ENCODE data around the gene PARVB. TPM values are rescaled to one million over a fixed set of nuclear protein-coding genes. Genes with fewer than 3 reads are reported as not detected.

The PARVB gene
- total RNA-seq, 1 donor from 2014 or later = 12.7 TPM

DNA sequence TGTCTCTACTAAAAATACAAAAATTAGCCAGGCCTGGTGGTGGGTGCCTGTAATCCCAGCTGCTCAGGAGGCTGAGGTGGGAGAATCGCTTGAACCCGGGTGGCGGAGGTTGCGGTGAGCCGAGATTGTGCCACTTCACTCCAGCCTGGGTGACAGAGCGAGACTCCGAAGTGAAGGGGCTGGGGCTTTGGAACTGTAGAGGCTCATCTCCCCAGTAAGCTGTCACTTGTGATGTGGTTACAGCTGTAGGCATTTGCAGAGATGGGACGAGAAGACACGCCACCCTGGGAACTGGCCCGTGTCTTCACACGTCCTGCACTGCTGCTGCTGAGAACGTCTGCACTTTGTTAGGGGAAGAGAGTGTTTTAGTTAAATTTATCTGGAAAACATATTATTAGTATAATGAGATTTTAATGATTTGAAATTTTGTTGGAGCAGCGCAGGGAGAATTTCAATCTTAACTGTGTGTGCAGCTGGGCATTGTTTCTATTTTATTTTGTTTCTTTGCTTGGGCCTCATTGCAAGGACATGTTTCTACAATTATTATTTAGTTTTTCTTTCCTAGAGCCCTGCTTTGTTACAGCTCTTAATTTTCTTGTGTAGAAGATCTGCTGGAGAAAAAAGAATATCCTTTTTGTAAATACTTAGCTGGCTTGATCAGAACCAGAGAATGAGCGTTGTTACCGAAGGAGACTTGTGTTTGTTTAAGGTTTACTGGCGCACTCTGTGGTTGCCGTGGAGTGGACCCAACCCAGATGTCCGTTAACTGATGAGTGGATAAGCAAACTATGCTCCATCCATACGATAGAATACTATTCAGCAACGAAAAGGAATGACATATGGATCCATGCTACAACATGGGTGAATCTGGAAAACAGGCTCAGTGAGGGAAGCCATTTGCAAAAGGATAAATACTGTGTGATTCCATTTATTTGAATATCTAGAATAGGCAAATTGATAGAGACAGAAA, 18.4 kb downstream of the PARVB start:
- Histone ChIP-seq H2AFZ (replicated peaks) (no peak overlapping the region), H3K4me1 (peaks cover 6% of the 10 kb centered on the region), H3K36me3 (no peaks in the 10 kb centered on the region), H4K20me1 (ENCODE audit: low read depth) (no peaks in the 10 kb centered on the region), H3K27me3 (no peaks in the 10 kb centered on the region), H3K9ac (no peak overlapping the region), H3K4me3 (no peak overlapping the region), H3K27ac (no peak overlapping the region), H3K4me2 (no peak overlapping the region), H3K79me2 (ENCODE audit: low read depth) (no peaks in the 10 kb centered on the region), H3K9me3 (ENCODE audit: low read depth) (no peaks in the 10 kb centered on the region), H3F3A (ENCODE audit: low read depth) (no peaks in the 10 kb centered on the region)
- no peak overlapping the region for H3K27ac Mint-ChIP-seq
- DNase-seq (ENCODE audit: low spot score) = no peak
- TF ChIP-seq EZH2phosphoT487 (IDR thresholded peaks at IDR 0.05) = no peak
- TF ChIP-seq EZH2 (IDR thresholded peaks at IDR 0.05) = no peak
- no peak for TF ChIP-seq CTCF (IDR thresholded peaks at IDR 0.05)
- H3K36me3 Mint-ChIP-seq = peaks cover 1% of the 10 kb centered on the region
- peaks cover 12% of the 10 kb centered on the region for H3K4me1 Mint-ChIP-seq
- peaks cover 11% of the 10 kb centered on the region for H3K27me3 Mint-ChIP-seq (ENCODE audit: insufficient read depth, low read depth)
- H3K4me3 Mint-ChIP-seq = no peak overlapping the region
- peaks cover 6% of the 10 kb centered on the region for H3K9me3 Mint-ChIP-seq

GRCh38 chr22:44045145-44045544, 21.0 kb downstream of the PARVB start:
- Histone ChIP-seq H3K27ac (no peak overlapping the region), H3K79me2 (ENCODE audit: low read depth) (no peaks in the 10 kb centered on the region), H3K36me3 (no peaks in the 10 kb centered on the region), H3K9ac (no peak overlapping the region), H4K20me1 (ENCODE audit: low read depth) (no peaks in the 10 kb centered on the region), H3F3A (ENCODE audit: low read depth) (no peaks in the 10 kb centered on the region), H3K4me3 (no peak overlapping the region), H3K4me1 (peaks cover 11% of the 10 kb centered on the region), H2AFZ (replicated peaks) (no peak overlapping the region), H3K9me3 (ENCODE audit: low read depth) (no peaks in the 10 kb centered on the region), H3K4me2 (no peak overlapping the region), H3K27me3 (no peaks in the 10 kb centered on the region)
- peaks cover 6% of the 10 kb centered on the region for H3K9me3 Mint-ChIP-seq
- DNase-seq (ENCODE audit: low spot score) = no peak
- H3K4me3 Mint-ChIP-seq = no peak overlapping the region
- peaks cover 1% of the 10 kb centered on the region for H3K36me3 Mint-ChIP-seq
- peaks cover 13% of the 10 kb centered on the region for H3K27me3 Mint-ChIP-seq (ENCODE audit: insufficient read depth, low read depth)
- TF ChIP-seq CTCF (IDR thresholded peaks at IDR 0.05) (no peak), EZH2 (IDR thresholded peaks at IDR 0.05) (no peak), EZH2phosphoT487 (IDR thresholded peaks at IDR 0.05) (no peak)
- H3K4me1 Mint-ChIP-seq = peaks cover 34% of the 10 kb centered on the region
- H3K27ac Mint-ChIP-seq = no peak overlapping the region

- H3K9me3 Mint-ChIP-seq = peaks cover 6% of the 10 kb centered on the region
- peaks cover 11% of the 10 kb centered on the region for H3K4me1 ChIP-seq
- H3K4me1 Mint-ChIP-seq = peaks cover 46% of the 10 kb centered on the region
- H3K4me2 ChIP-seq = peak overlapping the region; percentile 5
- H3K27ac Mint-ChIP-seq = no peak overlapping the region
- peaks cover 1% of the 10 kb centered on the region for H3K36me3 Mint-ChIP-seq
- no peak overlapping the region for H2AFZ ChIP-seq (replicated peaks)
- no peaks in the 10 kb centered on the region for H3F3A ChIP-seq (ENCODE audit: low read depth)
- no peaks in the 10 kb centered on the region for H3K9me3 ChIP-seq (ENCODE audit: low read depth)
- no peak overlapping the region for H3K4me3 ChIP-seq
- TF ChIP-seq EZH2 (IDR thresholded peaks at IDR 0.05) = no peak
- H3K9ac ChIP-seq = no peak overlapping the region
- peaks cover 20% of the 10 kb centered on the region for H3K27me3 Mint-ChIP-seq (ENCODE audit: insufficient read depth, low read depth)
- no peaks in the 10 kb centered on the region for H3K79me2 ChIP-seq (ENCODE audit: low read depth)
- H3K27ac ChIP-seq = no peak overlapping the region
- no peaks in the 10 kb centered on the region for H4K20me1 ChIP-seq (ENCODE audit: low read depth)
- no peaks in the 10 kb centered on the region for H3K36me3 ChIP-seq
- DNase-seq (ENCODE audit: low spot score) = no peak
- H3K27me3 ChIP-seq = no peaks in the 10 kb centered on the region
- no peak overlapping the region for H3K4me3 Mint-ChIP-seq
These were observed 22.5 kb downstream of the PARVB start for GRCh38 chr22:44046485-44047141.

Data from neural progenitor cell (in vitro differentiated cells).